C1 segment of cervical spinal cord (tissue), 14 donors: ENCODE data around the gene WSB2.

Source experiments
- DNase-seq, 14 donors: peaks; one replicate each; lab custom pipeline; 2025; lab: John Stamatoyannopoulos, UW

The WSB2 gene

DNA sequence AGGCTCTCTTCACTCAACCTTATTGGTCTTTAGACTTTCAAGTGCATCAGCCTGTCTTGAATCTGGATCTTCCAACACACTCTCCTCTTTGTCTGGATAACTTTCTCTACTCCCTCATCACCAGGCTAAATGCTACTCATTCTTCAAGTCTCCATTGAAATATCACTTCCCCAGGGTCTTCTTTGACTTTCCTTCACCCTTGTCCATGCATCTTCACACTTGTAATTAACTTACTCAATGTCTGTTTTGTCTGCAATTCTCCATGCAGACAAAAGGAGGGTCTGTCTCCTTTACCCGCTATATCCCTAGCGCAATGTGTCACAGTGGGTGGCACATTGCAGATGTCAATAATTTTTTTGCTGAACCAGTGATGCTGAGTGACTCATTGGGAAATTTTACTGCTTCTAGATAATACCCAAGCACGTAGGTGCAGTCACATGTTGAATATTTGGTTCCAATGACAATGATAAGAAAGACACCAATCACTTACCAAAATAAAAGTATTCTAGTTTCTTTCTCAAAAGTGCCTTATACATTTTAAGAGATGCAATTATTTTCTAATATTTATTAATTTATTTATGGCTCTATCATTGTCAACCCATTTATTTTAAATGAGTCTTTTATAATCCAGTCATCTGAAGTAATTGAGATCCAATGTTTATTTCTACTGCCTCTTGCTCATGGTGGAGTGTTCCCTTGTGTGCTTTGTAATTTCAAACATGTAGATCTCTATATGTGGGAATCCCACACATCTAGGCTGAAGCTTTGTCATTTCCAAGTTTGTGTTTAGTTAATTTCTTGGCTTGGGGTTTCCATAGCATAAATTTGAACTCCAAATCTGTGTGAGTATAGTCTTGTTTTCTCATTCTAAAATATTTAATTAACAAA is 66.2 kb downstream of the WSB2 start:
- no peak for DNase-seq

DNA sequence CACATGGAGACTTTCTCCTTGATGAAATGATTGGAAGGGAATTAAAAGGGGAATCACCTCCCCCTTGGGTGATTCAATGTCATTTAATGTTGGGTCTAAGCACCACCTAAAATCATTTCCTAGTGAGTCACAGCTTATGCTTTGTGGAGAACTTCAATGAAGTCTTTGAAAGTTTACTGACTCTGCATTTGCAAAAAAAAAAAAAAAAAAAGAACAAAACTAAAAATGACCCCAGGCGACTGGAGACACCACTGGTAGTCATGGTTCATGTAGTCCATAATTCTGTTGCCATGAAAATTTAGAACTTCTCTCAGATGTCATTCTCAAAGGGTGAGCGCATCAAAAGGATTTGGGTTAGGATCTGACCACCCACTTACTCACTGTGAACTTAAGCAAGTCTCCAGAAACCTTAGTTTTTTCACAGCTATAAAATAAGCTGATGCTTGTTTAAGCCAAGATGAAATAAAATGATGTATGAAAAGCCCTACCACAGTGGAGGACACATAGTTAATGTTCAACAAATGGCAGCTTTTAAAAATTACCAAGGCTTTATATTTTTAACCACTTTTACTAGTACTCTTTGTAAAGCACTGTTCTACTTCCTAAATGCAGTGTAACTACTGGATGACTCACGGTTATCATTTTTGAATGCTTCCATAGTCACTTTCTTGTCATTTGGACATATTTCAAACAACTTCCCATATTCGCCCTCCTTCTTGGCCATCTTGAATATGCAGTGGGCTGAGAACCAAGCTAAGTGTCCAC is 74.1 kb downstream of the WSB2 start:
- no peak for DNase-seq

DNA sequence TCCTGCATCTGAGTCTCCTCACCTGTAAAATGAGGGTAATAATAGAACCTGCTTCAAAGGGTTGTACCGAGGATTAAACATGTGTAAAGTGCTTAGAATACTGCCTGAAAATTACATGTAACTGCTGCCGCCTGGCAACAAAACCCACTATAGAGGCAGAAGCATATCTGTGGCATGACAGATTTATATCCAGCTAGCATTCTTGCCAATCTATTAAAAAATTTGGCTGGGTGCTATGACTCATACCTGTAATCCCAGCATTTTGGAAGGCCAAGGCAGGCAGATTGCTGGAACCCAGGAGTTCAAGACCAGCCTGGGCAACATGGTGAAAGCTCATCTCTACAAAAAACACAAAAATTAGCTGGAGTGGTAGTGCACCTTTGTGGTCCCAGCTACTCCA is 75.8 kb downstream of the WSB2 start:
- no peak for DNase-seq
